Fibroblast of mammary gland (primary cell): ENCODE measurements around the gene CGB3.
"Not testable (repeated sequence)": the region's sequence is repeated elsewhere in the genome, so short reads cannot be mapped to it uniquely, and the experiment has no call there.

Source experiments
- DNase-seq: peaks from one replicate; pipeline ENCODE4 v3.0.0-alpha.2; 2010; ENCODE audit warnings: low read depth
- H3K4me3 ChIP-seq: 2 replicates; pipeline ENCODE4 v1.5.1; 2011; ENCODE audit warnings: low read depth, mild to moderate bottlenecking, low read length, moderate library complexity; ENCODE audit not compliant: control insufficient read depth
- TF ChIP-seq, protein P1 (sequence below): conservative IDR thresholded peaks from 2 replicates; pipeline ENCODE4 v1.5.1; 2011; ENCODE audit warnings: low read depth, low read length, inconsistent platforms; ENCODE audit not compliant: control insufficient read depth, insufficient read depth

Gene CGB3

DNA sequence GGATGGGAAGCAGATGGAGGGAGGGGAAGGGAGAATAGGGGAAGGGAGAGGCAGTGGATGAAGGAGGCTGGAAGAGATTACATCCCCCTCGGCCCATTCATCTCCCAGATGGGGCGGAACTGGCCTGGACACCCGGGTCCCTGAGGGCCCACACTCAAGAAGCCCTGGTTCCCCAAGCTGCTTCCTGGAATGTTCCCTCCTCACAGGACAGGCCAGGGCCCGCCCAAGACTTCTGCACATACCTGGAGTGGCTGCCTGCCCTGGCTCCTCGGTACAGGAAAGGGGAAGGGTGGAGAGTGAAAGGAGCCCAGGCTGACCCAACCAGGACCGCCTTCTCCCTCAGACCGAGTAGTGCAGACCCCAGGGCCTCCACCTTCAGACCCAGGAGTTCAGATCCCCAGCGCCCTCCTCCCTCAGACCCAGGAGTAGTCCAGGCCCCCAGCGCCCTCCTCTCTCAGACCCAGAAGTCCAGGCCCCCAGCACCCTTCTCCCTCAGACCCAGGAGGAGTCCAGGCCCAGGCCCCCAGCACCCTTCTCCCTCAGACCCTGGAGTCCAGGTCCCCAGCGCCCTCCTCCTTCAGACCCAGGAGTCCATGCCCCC, 40.0 kb upstream of the CGB3 start:
- H3K4me3 ChIP-seq = no peak overlapping the region
- DNase-seq = no peak
- TF ChIP-seq, protein P1, sequence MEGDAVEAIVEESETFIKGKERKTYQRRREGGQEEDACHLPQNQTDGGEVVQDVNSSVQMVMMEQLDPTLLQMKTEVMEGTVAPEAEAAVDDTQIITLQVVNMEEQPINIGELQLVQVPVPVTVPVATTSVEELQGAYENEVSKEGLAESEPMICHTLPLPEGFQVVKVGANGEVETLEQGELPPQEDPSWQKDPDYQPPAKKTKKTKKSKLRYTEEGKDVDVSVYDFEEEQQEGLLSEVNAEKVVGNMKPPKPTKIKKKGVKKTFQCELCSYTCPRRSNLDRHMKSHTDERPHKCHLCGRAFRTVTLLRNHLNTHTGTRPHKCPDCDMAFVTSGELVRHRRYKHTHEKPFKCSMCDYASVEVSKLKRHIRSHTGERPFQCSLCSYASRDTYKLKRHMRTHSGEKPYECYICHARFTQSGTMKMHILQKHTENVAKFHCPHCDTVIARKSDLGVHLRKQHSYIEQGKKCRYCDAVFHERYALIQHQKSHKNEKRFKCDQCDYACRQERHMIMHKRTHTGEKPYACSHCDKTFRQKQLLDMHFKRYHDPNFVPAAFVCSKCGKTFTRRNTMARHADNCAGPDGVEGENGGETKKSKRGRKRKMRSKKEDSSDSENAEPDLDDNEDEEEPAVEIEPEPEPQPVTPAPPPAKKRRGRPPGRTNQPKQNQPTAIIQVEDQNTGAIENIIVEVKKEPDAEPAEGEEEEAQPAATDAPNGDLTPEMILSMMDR = no peak

DNA sequence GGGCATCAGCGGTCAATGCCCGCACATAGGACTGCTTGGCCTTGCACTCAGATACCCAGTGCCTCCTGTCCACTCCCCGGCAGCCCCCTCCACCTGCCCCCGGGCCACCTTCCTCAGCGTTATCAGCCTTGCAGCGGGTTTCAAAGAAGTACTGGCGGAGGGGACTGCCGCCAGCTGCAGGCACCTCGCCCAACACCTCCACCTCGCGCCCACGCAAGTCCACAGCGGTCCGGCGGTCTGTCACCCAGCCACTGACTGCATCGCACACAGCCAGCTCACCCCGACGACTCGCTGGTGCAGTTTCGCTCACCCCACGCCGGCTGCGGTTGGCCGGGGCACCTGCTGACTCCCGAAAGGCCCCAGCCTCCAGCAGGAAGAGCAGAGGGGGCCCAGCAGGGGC, 37.3 kb upstream of the CGB3 start:
- TF ChIP-seq, protein P1 = no peak
- DNase-seq = no peak
- no peak overlapping the region for H3K4me3 ChIP-seq

DNA sequence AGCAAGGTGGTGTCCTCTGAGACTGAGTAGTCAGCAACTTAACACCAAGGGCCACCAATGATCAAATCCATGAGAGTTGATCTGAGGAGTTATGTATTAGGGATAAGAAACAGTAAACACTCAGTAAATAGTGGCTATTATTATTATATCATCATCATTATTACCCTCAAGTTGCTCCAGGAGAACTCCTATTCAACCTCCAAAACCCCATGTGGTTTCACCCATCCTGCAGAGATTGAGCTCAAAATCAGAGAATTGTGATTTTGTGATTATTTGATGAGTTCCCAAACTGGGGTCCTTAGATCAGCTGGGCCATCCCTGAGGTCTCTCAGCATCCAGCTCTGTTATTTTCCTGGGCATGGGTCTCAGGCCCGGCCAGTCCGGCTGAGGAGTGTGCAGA, 36.9 kb upstream of the CGB3 start:
- no peak for DNase-seq
- TF ChIP-seq, protein P1 = no peak
- H3K4me3 ChIP-seq = no peak overlapping the region

DNA sequence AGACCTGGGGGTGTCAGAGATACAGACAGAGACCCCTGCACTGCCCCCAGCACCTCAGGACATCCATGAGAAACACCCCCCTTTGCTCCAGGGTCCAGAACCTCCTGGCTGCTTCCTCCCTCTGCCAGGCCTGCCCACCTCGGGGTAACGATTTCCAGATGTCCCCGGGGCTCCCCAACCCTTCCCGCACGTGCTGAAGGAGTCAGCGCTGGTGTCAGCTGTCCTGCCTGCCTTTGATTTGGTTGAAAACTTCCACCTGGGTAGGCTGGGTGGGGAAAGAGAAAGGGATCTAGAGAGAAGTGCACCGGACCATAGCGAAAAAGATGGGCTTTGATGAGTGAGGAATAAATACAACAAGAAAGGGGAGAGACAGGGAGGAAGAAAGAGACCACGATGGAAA, 34.9 kb upstream of the CGB3 start:
- no peak for DNase-seq
- TF ChIP-seq, protein P1 = no peak
- no peak overlapping the region for H3K4me3 ChIP-seq

DNA sequence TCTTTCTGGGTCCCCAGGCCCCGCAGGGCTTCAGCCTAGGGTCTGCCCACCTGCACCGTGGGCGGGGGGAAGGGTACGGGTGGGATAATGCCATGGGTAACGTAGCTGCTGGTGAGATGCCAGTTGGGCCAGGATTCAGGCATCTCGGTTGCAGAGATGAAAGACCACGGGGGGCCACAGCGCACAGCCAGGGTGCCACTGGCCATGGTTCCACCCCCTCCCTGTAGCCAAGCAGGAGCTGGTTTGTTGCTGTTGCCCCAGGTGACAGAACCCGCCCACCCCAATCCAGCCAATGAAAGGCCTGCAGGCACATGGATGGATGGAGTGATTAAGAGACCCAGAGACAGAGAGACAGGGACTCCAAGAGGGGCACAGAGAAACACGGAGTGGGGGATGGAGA, 34.4 kb upstream of the CGB3 start:
- TF ChIP-seq, protein P1 = no peak
- DNase-seq = peak; percentile 32

DNA sequence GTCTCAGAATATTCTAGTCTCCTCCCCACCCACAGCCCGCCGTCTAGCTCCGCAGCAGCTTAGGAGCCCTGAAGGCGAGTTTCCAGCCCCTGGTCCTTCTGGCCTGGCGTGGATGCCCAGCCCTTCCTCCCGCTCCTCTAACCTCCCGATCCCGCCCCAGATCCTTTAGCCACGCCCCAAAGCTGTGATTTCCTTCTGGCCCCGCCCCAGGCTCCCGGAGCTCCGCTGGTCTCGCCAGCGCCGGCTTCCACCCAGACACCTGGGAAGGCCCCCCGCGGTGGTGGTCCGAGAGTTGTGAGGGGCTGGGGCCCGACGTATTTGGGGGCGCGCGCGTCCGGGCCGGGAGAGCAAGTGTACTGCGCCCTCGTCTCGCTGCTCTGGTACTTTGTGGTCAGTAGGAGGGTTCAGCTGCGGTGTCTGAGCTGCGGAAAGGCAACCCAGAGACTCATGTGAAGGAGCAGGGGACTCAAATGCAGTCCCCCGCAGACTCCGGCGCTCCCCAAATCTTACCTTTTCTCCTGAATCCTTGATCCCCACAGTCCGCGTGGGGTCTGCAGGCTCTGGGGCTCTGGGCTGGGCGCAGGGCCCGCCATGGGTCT, 33.6 kb upstream of the CGB3 start, which contains the start of gene CGB7:
Gene CGB7, minus strand, starts transcription at position 114 of the 599 bp plus-strand sequence. CDS start 2,374 bp downstream, outside the sequence.
- TF ChIP-seq, protein P1 = no peak
- peak; percentile 38 for DNase-seq

More for the DNA sequence above, 34.4 kb upstream of the CGB3 start:
- no peak overlapping the region for H3K4me3 ChIP-seq

DNA sequence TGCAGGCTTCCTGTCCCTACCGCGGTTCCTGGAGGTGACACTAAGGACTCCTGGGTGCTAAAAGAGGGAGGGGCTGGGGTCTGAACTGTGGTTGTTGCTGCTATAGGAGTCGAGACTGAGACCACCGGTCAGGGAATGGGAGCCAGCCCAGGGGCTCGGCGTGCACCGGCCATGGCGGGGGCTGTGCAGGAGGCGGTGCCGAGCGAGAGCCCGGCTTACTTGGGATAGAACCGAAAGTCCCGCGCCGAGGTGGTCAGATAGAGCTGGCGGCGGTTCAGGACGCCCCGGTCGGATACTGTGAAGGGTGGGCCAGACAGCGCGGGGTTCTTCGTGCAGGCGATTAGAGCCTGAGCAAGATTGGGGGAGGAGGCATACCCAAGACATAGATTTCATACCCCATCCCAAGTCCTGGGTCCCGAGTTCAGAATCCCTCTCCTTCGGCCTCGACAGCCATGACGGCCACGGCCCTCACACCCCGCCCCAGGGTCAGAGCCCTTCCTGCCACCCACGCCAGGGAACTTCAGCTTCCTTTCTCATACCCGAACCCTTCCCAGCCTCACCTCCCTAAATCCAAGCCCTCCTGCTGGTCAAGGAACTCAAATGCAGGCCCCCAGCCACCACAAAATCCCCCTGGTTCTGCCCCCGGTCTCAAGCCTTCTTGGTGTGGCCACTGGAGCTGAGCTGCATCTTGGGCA, 32.9 kb upstream of the CGB3 start:
- not testable (repeated sequence) for DNase-seq
- peak overlapping the region; percentile 50 for H3K4me3 ChIP-seq

More for the DNA sequence above, 33.6 kb upstream of the CGB3 start, which contains the start of gene CGB7:
- peak within 1 kb of the TSS; percentile 50 for H3K4me3 ChIP-seq
